GM12873 (cell line): Measurements from ENCODE around the gene PCDHGA9.

Experiments
- TF ChIP-seq, protein P1 (sequence below): IDR thresholded peaks from 2 replicates; pipeline ENCODE4 v1.5.1; 2012; ENCODE audit warnings: low read depth, mild to moderate bottlenecking, moderate library complexity, low read length, control low read depth; ENCODE audit not compliant: insufficient read depth; ENCODE audit errors: missing control alignments

The PCDHGA9 gene

DNA sequence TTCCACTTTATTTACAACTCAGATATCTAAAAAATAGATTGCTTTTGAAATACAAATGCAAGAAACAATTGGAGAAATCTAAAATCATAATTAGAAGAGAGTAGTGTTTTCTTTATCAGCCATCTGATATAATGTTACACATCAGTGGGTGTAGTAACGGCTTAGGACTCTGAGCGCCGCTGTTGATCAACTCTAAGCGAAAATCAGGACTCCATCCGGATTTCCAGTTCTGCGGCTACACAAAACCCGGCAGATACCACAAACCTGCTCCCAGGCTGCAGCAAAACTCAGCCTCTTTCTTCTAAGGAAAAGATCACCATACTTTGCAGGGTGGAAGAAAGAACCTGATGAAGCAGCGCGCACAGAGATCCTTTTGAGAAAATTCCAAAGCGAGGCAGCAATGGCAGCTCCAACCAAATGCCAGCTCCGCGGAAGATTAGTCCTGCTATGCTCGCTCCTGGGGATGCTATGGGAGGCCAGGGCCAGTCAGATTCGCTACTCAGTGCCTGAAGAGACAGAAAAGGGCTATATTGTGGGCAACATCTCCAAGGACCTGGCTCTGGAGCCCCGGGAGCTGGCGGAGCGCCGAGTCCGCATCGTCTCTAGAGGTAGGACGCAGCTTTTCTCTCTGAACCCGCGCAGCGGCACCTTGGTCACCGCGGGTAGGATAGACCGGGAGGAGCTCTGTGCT, at the start of gene PCDHGA9:
Gene PCDHGA9 (plus strand): TSS at position 226 of the 691 bp plus-strand sequence. CDS start 175 bp downstream, at position 401.
- TF ChIP-seq, protein P1, sequence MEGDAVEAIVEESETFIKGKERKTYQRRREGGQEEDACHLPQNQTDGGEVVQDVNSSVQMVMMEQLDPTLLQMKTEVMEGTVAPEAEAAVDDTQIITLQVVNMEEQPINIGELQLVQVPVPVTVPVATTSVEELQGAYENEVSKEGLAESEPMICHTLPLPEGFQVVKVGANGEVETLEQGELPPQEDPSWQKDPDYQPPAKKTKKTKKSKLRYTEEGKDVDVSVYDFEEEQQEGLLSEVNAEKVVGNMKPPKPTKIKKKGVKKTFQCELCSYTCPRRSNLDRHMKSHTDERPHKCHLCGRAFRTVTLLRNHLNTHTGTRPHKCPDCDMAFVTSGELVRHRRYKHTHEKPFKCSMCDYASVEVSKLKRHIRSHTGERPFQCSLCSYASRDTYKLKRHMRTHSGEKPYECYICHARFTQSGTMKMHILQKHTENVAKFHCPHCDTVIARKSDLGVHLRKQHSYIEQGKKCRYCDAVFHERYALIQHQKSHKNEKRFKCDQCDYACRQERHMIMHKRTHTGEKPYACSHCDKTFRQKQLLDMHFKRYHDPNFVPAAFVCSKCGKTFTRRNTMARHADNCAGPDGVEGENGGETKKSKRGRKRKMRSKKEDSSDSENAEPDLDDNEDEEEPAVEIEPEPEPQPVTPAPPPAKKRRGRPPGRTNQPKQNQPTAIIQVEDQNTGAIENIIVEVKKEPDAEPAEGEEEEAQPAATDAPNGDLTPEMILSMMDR = peak; percentile 63

DNA sequence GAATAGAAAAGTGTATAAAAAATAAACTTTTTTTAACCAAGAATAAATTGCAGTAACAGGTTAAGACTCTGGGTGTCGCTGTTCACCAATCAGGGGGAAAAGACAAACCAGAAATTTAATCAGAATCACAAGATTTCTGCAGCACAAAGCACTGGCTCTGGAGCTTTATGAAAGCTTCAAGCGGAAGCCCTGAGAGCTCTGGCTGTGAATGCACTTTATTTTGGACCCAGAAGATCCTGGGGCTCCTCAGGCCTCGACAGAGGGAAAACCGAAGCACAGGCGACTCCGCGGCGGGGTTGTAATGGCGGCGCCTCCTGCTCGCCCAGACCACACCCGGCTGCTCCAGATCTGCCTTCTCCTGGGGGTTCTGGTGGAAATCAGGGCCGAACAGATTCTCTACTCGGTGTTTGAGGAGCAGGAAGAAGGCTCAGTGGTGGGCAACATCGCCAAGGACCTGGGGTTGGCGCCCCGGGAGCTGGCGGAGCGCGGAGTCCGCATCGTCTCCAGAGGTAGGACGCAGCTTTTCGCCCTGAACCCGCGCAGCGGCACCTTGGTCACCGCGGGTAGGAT, 47.6 kb upstream of the PCDHGA9 start, which contains the start of gene PCDHGA4:
Gene PCDHGA4 (plus strand): TSS at position 122 of the 570 bp plus-strand sequence. CDS start 87 bp downstream, at position 209.
- TF ChIP-seq, protein P1 = peak; percentile 49

DNA sequence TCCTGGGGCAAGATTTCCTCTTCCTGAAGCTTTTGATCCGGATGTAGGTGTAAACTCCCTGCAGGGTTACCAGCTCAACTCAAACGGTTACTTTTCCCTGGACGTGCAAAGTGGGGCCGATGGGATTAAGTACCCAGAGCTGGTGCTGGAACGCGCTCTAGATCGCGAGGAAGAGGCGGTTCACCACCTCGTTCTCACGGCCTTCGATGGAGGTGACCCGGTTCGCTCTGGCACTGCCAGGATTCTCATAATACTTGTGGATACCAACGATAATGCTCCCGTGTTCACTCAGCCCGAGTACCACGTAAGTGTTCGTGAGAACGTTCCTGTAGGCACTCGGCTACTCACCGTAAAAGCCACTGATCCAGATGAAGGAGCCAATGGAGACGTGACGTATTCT, 46.9 kb upstream of the PCDHGA9 start:
- TF ChIP-seq, protein P1 = no peak

DNA sequence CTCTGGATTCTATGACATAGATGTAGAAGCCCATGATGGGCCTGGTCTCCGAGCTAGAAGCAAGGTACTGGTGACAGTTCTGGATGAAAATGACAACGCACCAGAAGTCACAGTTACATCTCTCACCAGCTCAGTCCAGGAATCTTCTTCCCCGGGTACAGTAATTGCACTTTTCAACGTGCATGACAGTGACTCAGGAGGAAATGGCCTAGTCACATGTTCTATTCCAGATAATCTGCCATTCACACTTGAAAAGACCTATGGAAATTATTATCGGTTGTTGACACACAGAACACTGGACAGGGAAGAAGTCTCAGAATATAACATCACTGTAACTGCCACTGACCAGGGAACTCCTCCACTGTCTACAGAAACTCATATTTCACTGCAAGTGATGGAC, 46.4 kb upstream of the PCDHGA9 start:
- TF ChIP-seq, protein P1 = no peak

DNA sequence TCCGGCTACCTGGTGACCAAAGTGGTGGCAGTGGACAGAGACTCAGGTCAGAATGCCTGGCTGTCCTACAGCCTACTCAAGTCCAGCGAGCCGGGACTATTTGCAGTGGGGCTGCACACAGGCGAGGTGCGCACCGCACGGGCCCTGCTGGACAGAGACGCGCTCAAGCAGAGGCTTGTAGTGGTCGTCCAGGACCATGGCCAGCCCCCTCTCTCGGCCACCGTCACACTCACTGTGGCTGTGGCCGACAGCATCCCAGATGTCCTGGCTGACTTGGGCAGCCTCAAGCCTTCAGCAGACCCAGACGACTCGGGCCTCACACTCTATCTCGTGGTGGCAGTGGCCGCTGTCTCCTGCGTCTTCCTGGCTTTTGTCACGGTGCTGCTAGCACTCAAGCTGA, 45.6 kb upstream of the PCDHGA9 start:
- TF ChIP-seq, protein P1 = no peak

DNA sequence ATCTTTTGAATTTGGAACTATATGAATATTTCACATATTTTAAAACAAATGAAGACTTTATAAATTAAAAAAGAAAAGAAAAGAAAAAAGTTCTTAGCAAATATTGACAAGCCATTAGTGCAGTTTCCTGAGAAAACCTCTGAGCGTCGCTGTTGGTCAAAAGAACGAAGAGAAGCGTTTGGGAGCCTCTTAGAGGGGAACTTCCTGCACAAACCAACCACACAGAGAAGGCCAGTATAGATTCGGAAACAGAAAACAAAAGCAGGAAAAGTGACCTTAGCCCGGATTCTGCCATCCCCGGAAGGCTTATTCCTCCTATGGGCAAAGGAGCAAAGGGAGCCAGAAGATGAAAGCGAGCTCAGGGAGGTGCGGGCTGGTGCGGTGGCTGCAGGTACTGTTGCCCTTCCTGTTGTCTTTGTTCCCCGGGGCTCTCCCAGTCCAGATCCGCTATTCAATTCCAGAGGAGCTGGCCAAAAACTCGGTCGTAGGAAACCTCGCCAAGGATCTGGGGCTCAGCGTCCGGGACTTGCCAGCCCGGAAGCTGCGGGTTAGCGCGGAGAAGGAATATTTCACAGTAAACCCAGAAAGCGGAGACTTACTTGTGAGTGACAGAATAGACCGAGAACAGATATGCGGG, 42.7 kb upstream of the PCDHGA9 start, which contains the start of gene PCDHGB2:
Gene PCDHGB2 (plus strand): TSS at position 205 of the 637 bp plus-strand sequence. CDS start 142 bp downstream, at position 347.
- TF ChIP-seq, protein P1 = peak; percentile 27

DNA sequence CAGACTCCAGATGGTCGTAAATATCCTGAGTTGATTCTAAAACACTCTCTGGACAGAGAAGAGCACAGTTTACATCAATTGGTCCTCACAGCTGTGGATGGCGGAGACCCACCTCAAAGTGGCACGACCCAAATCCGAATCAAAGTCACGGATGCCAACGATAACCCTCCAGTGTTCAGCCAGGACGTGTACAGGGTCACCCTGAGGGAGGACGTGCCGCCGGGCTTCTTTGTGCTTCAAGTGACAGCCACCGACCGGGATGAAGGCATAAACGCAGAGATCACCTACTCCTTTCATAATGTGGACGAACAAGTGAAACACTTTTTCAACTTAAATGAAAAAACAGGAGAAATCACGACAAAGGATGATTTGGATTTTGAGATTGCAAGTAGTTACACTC, 41.9 kb upstream of the PCDHGA9 start:
- TF ChIP-seq, protein P1 = no peak
